A549 (cell line): ENCODE data around the gene GBP1. TPM values are rescaled to one million over a fixed set of nuclear protein-coding genes. Genes with fewer than 3 reads are reported as not detected.
"Not testable (repeated sequence)": the region's sequence is repeated elsewhere in the genome, so short reads cannot be mapped to it uniquely, and the experiment has no call there.

ENCODE experiments used
- ATAC-seq, 2 experiments: fragments of 200-7000 bp in 1 of 2; fragments of >200 bp in 1 of 2; cut with Nextera tagmentation in 1 of 2; cut with Tn5 transposase in 1 of 2; 3 replicates each; pipeline versions ENCODE4 v1.8.0 to v1.9.1; 2018 to 2020; ENCODE audit warnings: mild to moderate bottlenecking in 1 of 2, moderate library complexity in 1 of 2
- CTCF ChIA-PET: fragments of 300-600 bp; sonication (Branson Sonifier 250); formaldehyde crosslinking; extraction: SDS; loops from one replicate; lab custom pipeline; 2021; ENCODE audit warnings: antibody characterized with exemption, inconsistent platforms; lab: Yijun Ruan, JAX
- POLR2A ChIA-PET: fragments of 350-600 bp; formaldehyde crosslinking; extraction: SDS; loops from one replicate; lab custom pipeline; 2021; ENCODE audit warnings: antibody characterized with exemption, inconsistent platforms; lab: Yijun Ruan, JAX
- DNase-seq, 2 experiments: peaks; one replicate each; pipeline versions ENCODE4 v3.0.0 to v3.0.0-alpha.2; 2011 to 2016; ENCODE audit warnings: low read depth in 1 of 2, low spot score in 1 of 2
- FAIRE-seq: peaks from 2 replicates; lab custom pipeline; 2011; peaks lifted over from hg19 to GRCh38; lab: Jason Lieb, UNC
- H3K27ac ChIP-seq, 2 experiments: fragments of >200 bp; sonication (Bioruptor Twin); formaldehyde crosslinking; 3 replicates each; pipeline ENCODE4 v1.5.1; 2016 to 2017
- H3K4me1 ChIP-seq: fragments of >200 bp; sonication (Bioruptor Twin); formaldehyde crosslinking; 3 replicates; pipeline ENCODE4 v1.6.1; 2016
- H3K4me2 ChIP-seq: fragments of >200 bp; sonication (Bioruptor Twin); formaldehyde crosslinking; 3 replicates; pipeline ENCODE4 v1.6.1; 2016
- H3K4me3 ChIP-seq: fragments of >200 bp; sonication (Bioruptor Twin); formaldehyde crosslinking; 3 replicates; pipeline ENCODE4 v1.5.1; 2016
- H3K9me3 ChIP-seq: fragments of >200 bp; sonication (Bioruptor Twin); formaldehyde crosslinking; 3 replicates; pipeline ENCODE4 v1.6.1; 2016
- BHLHE40 ChIP-seq: IDR thresholded peaks from 2 replicates; pipeline ENCODE4 v1.6.1; 2012; ENCODE audit warnings: low read depth, low read length, inconsistent platforms
- CBX2 ChIP-seq: fragments of 200-600 bp; sonication (generic); IDR thresholded peaks from 2 replicates; pipeline ENCODE4 v1.6.1; 2016; ENCODE audit warnings: low read depth, mild to moderate bottlenecking, borderline replicate concordance
- EP300 ChIP-seq, 2 experiments: fragments of >200 bp; sonication (Bioruptor Twin); formaldehyde crosslinking; IDR thresholded peaks; 2 replicates in 1 of 2; 3 replicates in 1 of 2; pipeline ENCODE4 v1.6.1; 2016 to 2017
- ESRRA ChIP-seq: fragments of 150-350 bp; IDR thresholded peaks from 2 replicates; pipeline ENCODE4 v1.6.1; 2014; ENCODE audit warnings: mild to moderate bottlenecking, low read length, borderline replicate concordance
- FOSB ChIP-seq: fragments of 250-450 bp; sonication (Bioruptor Pico); IDR thresholded peaks from 2 replicates; pipeline ENCODE4 v1.5.0; 2020; ENCODE audit warnings: mild to moderate bottlenecking, moderate library complexity
- HOXA7 ChIP-seq: fragments of 250-450 bp; sonication (Bioruptor Pico); IDR thresholded peaks from 2 replicates; pipeline ENCODE4 v1.5.0; 2020; ENCODE audit warnings: mild to moderate bottlenecking, moderate library complexity
- HOXB13 ChIP-seq: fragments of 250-450 bp; sonication (Bioruptor Pico); IDR thresholded peaks from 2 replicates; pipeline ENCODE4 v1.5.0; 2020; ENCODE audit warnings: low read depth, mild to moderate bottlenecking, moderate library complexity
- JUNB ChIP-seq: fragments of >200 bp; sonication (Bioruptor Twin); formaldehyde crosslinking; IDR thresholded peaks from 2 replicates; pipeline ENCODE4 v1.6.1; 2016
- MAFK ChIP-seq: fragments of 450-650 bp; IDR thresholded peaks from 2 replicates; pipeline ENCODE4 v1.6.1; 2014; ENCODE audit not compliant: partially characterized antibody
- MAZ ChIP-seq: fragments of 150-350 bp; IDR thresholded peaks from 2 replicates; pipeline ENCODE4 v1.6.1; 2014; ENCODE audit warnings: antibody characterized with exemption, low read depth, low read length, borderline replicate concordance
- NPAS2 ChIP-seq: fragments of 250-450 bp; sonication (Bioruptor Pico); IDR thresholded peaks from 2 replicates; pipeline ENCODE4 v1.8.0; 2022; ENCODE audit warnings: mild to moderate bottlenecking, moderate library complexity, borderline replicate concordance
- POLR2AphosphoS2 ChIP-seq: conservative IDR thresholded peaks from 2 replicates; pipeline ENCODE4 v1.6.1; 2012; ENCODE audit warnings: low read length, improper control_type of control experiment, inconsistent platforms
- RNF2 ChIP-seq: fragments of 200-600 bp; sonication (generic); IDR thresholded peaks from 2 replicates; pipeline ENCODE4 v1.6.1; 2016; ENCODE audit warnings: low read depth, mild to moderate bottlenecking, antibody characterized with exemption, moderate library complexity, borderline replicate concordance
- SREBF2 ChIP-seq: fragments of 450-650 bp; IDR thresholded peaks from 2 replicates; pipeline ENCODE4 v1.6.1; 2014; ENCODE audit warnings: mild to moderate bottlenecking, moderate library complexity
- TP53 ChIP-seq: fragments of 250-450 bp; sonication (Bioruptor Pico); IDR thresholded peaks from 2 replicates; pipeline ENCODE4 v1.5.0; 2021; ENCODE audit warnings: mild to moderate bottlenecking, moderate library complexity
- ZNF302 ChIP-seq: fragments of 250-450 bp; sonication (Bioruptor Pico); IDR thresholded peaks from 2 replicates; pipeline ENCODE4 v1.9.0; 2021; ENCODE audit warnings: inconsistent platforms, mild to moderate bottlenecking, moderate library complexity
- ZSCAN20 ChIP-seq: fragments of 250-450 bp; sonication (Bioruptor Pico); IDR thresholded peaks from 2 replicates; pipeline ENCODE4 v1.8.0; 2022; ENCODE audit warnings: mild to moderate bottlenecking, moderate library complexity
- WGBS: methylation state at CpG from one replicate; pipeline ENCODE4 v1.1.6; 2017; ENCODE audit errors: missing lambda C conversion rate; 5-methylcytosine and 5-hydroxymethylcytosine counted together
- polyA plus RNA-seq, 4 experiments: library from polyadenylated mRNA; depleted of rRNA in 3 of 4; stranded (reverse); fragments of >200 nt; fragmentation: RNase III in 1 of 4; extraction: RNeasy Plus Mini Kit Qiagen cat#74134 plus additional on column Dnase treatment in 1 of 4; gene quantifications; 2 replicates in 3 of 4; 3 replicates in 1 of 4; pipeline ENCODE4 v1.2.3, GENCODE V29; 2011 to 2017
- TF ChIP-seq, protein P1 (sequence below): fragments of >200 bp; sonication (Bioruptor Twin); formaldehyde crosslinking; IDR thresholded peaks from 2 replicates; pipeline ENCODE4 v1.6.1; 2016
- TF ChIP-seq, protein P2 (sequence below): IDR thresholded peaks from 2 replicates; pipeline ENCODE4 v1.6.1; 2012; ENCODE audit warnings: low read depth, borderline replicate concordance
- TF ChIP-seq, protein P3 (sequence below): fragments of 200-600 bp; sonication (generic); IDR thresholded peaks from 2 replicates; pipeline ENCODE4 v1.6.1; 2016; ENCODE audit warnings: antibody characterized with exemption, mild to moderate bottlenecking, moderate library complexity
- TF ChIP-seq, protein P4 (sequence below): fragments of >200 bp; sonication (Bioruptor Twin); formaldehyde crosslinking; IDR thresholded peaks from 3 replicates; pipeline ENCODE4 v1.6.1; 2016

GBP1 gene
- polyA plus RNA-seq, 2 of the 4 experiments (the other 2 are of a cell fraction): 0.10 to 0.39 TPM

DNA sequence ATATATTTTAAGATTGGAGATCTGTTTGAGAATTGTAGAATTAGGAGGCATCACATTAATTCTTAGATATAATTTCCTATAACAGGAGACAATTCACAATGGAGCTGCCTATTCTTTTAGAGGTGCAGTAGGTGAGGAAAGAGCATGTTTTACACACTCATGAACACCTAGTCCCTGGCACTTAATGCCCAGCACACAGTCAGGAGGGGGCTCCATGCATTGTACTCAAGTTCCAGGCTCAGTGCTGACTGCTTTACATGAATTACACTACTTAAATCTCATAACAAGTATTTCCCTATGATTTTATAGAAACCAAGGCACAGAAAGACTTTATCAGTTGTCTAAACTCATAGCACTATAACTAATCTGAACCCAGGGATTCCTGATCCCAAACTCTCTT is 42.0 kb downstream of the GBP1 start:
- ATAC-seq (no peak), FAIRE-seq (no peak), DNase-seq (no peak)
- Histone ChIP-seq H3K4me1 (no peaks in the 10 kb centered on the region; the same call in 2 of the 3 replicates), H3K9me3 (no peaks in the 10 kb centered on the region), H3K4me3 (no peak overlapping the region), H3K4me2 (peak overlapping the region; percentile 65), H3K27ac (no peak overlapping the region)
- ChIA-PET CTCF (no interaction called here), POLR2A (no interaction called here)
- TF ChIP-seq MAZ (no peak), POLR2AphosphoS2 (no peak), MAFK (no peak), NPAS2 (CRISPR knock-in tag) (no peak), HOXB13 (CRISPR knock-in tag) (no peak), CBX2 (no peak), RNF2 (no peak)

DNA sequence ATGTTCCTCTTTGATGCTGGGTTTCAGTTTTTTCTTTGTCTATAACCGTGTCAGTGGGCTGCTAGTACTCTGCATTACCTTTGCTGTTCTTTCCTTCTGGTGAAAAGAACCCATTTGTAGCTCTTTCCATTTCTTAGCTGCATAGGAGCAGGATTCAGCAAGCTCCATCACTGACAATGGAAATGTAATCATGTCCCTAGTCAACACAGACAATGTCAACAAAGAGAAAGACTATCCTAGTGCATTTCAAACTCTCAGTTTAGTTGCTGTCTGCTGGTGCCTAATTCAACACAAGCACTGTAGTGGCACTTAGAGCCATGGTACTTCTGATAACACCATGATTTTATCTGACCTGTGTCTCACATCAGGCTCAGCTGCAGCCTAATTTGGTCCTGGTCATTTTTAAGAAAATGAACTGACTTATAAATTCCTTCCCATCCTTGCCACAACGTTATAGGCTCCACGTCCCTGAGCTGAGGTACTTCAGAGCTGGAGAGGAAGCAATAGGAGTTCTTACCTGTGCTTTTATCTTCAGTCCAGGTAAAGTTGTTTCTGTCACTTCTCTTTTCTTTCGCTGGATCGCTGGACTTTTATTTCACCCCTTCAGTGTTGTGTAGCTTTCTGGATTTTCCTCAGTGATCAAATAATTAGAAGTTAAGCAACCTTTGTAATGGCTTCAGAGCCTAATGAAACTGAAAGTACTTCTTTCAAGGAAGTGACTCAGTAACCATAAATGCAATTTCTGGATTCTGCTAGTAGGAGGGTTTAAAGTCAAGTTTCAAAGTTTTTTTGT is 42.6 kb downstream of the GBP1 start, which contains the start of gene GBP3:
Gene GBP3, minus strand, starts transcription at position 700 of the 793 bp plus-strand sequence. CDS start 2,145 bp downstream, outside the sequence.
- ATAC-seq: peak; percentile 24 to 34; a peak in 3 of 6 replicates
- Histone ChIP-seq H3K9me3 (no peaks in the 10 kb centered on the region), H3K4me1 (no peaks in the 10 kb centered on the region; the same call in 2 of the 3 replicates), H3K4me2 (peak within 1 kb of the TSS; percentile 65), H3K27ac (peak within 1 kb of the TSS in 1 of 2 experiments; percentile 19; a peak in 1 of 6 replicates), H3K4me3 (no peak within 1 kb of the TSS)
- FAIRE-seq: no peak
- no peak for TF ChIP-seq MAFK
- TF ChIP-seq ESRRA: no peak
- no peak for TF ChIP-seq ZNF302
- TF ChIP-seq FOSB: no peak
- no peak for TF ChIP-seq BHLHE40
- no peak for TF ChIP-seq EP300 (IDR thresholded peaks at IDR 0.05)
- TF ChIP-seq, protein P1, sequence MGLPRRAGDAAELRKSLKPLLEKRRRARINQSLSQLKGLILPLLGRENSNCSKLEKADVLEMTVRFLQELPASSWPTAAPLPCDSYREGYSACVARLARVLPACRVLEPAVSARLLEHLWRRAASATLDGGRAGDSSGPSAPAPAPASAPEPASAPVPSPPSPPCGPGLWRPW: no peak
- TF ChIP-seq ZSCAN20: no peak
- TF ChIP-seq, protein P2, sequence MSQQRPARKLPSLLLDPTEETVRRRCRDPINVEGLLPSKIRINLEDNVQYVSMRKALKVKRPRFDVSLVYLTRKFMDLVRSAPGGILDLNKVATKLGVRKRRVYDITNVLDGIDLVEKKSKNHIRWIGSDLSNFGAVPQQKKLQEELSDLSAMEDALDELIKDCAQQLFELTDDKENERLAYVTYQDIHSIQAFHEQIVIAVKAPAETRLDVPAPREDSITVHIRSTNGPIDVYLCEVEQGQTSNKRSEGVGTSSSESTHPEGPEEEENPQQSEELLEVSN: no peak
- TF ChIP-seq SREBF2: no peak
- POLR2A ChIA-PET: no interaction called here
- DNase-seq: no peak
- 32% methylated on average over 5 of the region's 5 CpGs for WGBS
- CTCF ChIA-PET: interaction anchor here (0.8 kb wide), 1 partner anchor 12 kb away, joined by 3 read pairs; no protein-coding TSS in a partner anchor

DNA sequence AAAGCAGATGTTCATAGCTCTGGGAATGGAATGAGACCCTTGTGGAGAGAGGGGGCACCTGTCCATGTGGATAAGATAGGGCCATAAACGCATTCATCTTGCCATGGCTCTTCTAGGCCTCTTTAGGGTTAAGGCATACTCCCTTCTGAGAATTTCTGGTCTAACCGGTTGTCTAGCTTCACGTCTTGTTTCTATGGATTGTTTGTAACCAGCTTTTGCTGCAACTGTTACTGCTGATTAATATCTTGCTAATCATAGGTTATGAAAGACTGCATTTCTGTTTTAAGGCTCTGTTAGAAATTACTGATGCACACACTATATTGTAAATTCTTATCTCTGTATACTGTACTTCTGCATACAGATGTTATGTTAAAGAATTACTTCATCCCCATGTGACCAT is 46.7 kb downstream of the GBP1 start:
- ATAC-seq, H3K4me2 ChIP-seq, H3K9me3 ChIP-seq, H3K4me1 ChIP-seq, FAIRE-seq, POLR2A ChIA-PET, DNase-seq, CTCF ChIA-PET, H3K4me3 ChIP-seq, H3K27ac ChIP-seq: not testable (repeated sequence)
- 73% methylated on average over 3 of the region's 3 CpGs for WGBS

DNA sequence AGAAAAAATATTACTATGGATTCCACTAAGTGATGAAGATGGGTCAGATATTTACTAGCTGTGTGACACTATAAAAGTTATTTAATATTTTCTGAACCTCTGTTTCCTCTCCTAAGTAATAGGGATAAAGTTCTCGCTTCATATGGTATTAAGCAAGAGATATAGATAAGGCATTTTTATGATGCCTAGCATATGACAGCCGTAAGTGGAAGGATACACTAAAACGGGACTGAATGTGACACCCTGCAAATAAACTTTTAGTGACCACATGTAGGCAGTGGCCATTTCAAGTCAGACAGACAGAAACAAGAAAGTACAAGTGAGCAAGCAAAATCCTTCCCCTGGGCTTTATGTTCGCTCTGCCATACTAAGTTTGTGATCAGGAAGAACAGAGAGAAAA is 56.5 kb downstream of the GBP1 start:
- FAIRE-seq: no peak
- POLR2A ChIA-PET: no interaction called here

More for the DNA sequence above, 56.5 kb downstream of the GBP1 start:
- 56% methylated on average over 4 of the region's 4 CpGs for WGBS
- Histone ChIP-seq H3K27ac (no peak overlapping the region), H3K4me2 (no peak overlapping the region), H3K4me1 (no peaks in the 10 kb centered on the region), H3K9me3 (no peaks in the 10 kb centered on the region), H3K4me3 (no peak overlapping the region)
- no peak for ATAC-seq
- DNase-seq: no peak
- CTCF ChIA-PET: no interaction called here
- TF ChIP-seq, protein P3, sequence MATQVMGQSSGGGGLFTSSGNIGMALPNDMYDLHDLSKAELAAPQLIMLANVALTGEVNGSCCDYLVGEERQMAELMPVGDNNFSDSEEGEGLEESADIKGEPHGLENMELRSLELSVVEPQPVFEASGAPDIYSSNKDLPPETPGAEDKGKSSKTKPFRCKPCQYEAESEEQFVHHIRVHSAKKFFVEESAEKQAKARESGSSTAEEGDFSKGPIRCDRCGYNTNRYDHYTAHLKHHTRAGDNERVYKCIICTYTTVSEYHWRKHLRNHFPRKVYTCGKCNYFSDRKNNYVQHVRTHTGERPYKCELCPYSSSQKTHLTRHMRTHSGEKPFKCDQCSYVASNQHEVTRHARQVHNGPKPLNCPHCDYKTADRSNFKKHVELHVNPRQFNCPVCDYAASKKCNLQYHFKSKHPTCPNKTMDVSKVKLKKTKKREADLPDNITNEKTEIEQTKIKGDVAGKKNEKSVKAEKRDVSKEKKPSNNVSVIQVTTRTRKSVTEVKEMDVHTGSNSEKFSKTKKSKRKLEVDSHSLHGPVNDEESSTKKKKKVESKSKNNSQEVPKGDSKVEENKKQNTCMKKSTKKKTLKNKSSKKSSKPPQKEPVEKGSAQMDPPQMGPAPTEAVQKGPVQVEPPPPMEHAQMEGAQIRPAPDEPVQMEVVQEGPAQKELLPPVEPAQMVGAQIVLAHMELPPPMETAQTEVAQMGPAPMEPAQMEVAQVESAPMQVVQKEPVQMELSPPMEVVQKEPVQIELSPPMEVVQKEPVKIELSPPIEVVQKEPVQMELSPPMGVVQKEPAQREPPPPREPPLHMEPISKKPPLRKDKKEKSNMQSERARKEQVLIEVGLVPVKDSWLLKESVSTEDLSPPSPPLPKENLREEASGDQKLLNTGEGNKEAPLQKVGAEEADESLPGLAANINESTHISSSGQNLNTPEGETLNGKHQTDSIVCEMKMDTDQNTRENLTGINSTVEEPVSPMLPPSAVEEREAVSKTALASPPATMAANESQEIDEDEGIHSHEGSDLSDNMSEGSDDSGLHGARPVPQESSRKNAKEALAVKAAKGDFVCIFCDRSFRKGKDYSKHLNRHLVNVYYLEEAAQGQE: no peak
- TF ChIP-seq RNF2 (no peak), HOXA7 (no peak), JUNB (no peak), TP53 (no peak)
- TF ChIP-seq, protein P4, sequence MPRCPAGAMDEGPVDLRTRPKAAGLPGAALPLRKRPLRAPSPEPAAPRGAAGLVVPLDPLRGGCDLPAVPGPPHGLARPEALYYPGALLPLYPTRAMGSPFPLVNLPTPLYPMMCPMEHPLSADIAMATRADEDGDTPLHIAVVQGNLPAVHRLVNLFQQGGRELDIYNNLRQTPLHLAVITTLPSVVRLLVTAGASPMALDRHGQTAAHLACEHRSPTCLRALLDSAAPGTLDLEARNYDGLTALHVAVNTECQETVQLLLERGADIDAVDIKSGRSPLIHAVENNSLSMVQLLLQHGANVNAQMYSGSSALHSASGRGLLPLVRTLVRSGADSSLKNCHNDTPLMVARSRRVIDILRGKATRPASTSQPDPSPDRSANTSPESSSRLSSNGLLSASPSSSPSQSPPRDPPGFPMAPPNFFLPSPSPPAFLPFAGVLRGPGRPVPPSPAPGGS: no peak
- TF ChIP-seq, all 56 proteins: peak for 0
